Astrocyte (in vitro differentiated cells and primary cell): ENCODE measurements around the gene FBLN5. TPM values are rescaled to one million over a fixed set of nuclear protein-coding genes. Genes with fewer than 3 reads are reported as not detected.

Experiments
- DNase-seq: peaks from one replicate; pipeline ENCODE4 v3.0.0-alpha.2; 2010; ENCODE audit warnings: low read depth
- FAIRE-seq: peaks from 2 replicates; lab custom pipeline; 2011; peaks lifted over from hg19 to GRCh38; lab: Jason Lieb, UNC
- H2AFZ ChIP-seq: 2 replicates; pipeline ENCODE4 v1.6.0; 2012; ENCODE audit warnings: low read depth, low read length, inconsistent platforms
- H3K27ac ChIP-seq: 2 replicates; pipeline ENCODE4 v1.5.1; 2011; ENCODE audit warnings: low read depth, low read length, inconsistent platforms
- H3K27me3 ChIP-seq: 2 replicates; pipeline ENCODE4 v1.6.0; 2011; ENCODE audit warnings: low read length, inconsistent platforms; ENCODE audit not compliant: insufficient read depth
- H3K36me3 ChIP-seq: 2 replicates; pipeline ENCODE4 v1.5.1; 2011; ENCODE audit warnings: low read length, inconsistent platforms; ENCODE audit not compliant: insufficient read depth
- H3K4me1 ChIP-seq: 2 replicates; pipeline ENCODE4 v1.5.1; 2011; ENCODE audit warnings: low read length, inconsistent platforms; ENCODE audit not compliant: insufficient read depth
- H3K4me2 ChIP-seq: 2 replicates; pipeline ENCODE4 v1.6.0; 2012; ENCODE audit warnings: low read length, inconsistent platforms
- H3K4me3 ChIP-seq: 2 replicates; pipeline ENCODE4 v1.5.1; 2011; ENCODE audit warnings: low read depth, mild to moderate bottlenecking, low read length, inconsistent platforms; ENCODE audit not compliant: insufficient read depth
- H3K79me2 ChIP-seq: 2 replicates; pipeline ENCODE4 v1.6.0; 2012; ENCODE audit warnings: mild to moderate bottlenecking, low read length, inconsistent platforms; ENCODE audit not compliant: insufficient read depth
- H3K9ac ChIP-seq: 2 replicates; pipeline ENCODE4 v1.6.0; 2012; ENCODE audit warnings: mild to moderate bottlenecking, low read length, inconsistent platforms
- H3K9me3 ChIP-seq: 2 replicates; pipeline ENCODE4 v1.5.1; 2012; ENCODE audit warnings: low read depth, mild to moderate bottlenecking, low read length, inconsistent platforms; ENCODE audit not compliant: insufficient read depth
- H4K20me1 ChIP-seq: 2 replicates; pipeline ENCODE4 v1.6.0; 2012; ENCODE audit warnings: low read length, inconsistent platforms; ENCODE audit not compliant: insufficient read depth
- H3K27ac Mint-ChIP-seq: one replicate; pipeline ENCODE4 v1.8.0; 2021; ENCODE audit warnings: mild to moderate bottlenecking, mixed read lengths; ENCODE audit not compliant: unreplicated experiment
- H3K27me3 Mint-ChIP-seq: one replicate; pipeline ENCODE4 v1.8.0; 2021; ENCODE audit warnings: low read depth, mixed read lengths; ENCODE audit not compliant: unreplicated experiment
- H3K36me3 Mint-ChIP-seq: one replicate; pipeline ENCODE4 v1.8.0; 2021; ENCODE audit warnings: low read depth, mixed read lengths; ENCODE audit not compliant: unreplicated experiment
- H3K4me1 Mint-ChIP-seq: one replicate; pipeline ENCODE4 v1.8.0; 2021; ENCODE audit warnings: low read depth, mixed read lengths; ENCODE audit not compliant: unreplicated experiment
- H3K4me3 Mint-ChIP-seq: one replicate; pipeline ENCODE4 v1.8.0; 2021; ENCODE audit warnings: mild to moderate bottlenecking, moderate library complexity, mixed read lengths; ENCODE audit not compliant: unreplicated experiment
- H3K9me3 Mint-ChIP-seq: one replicate; pipeline ENCODE4 v1.8.0; 2021; ENCODE audit warnings: mild to moderate bottlenecking, mixed read lengths; ENCODE audit not compliant: unreplicated experiment
- CTCF ChIP-seq: IDR thresholded peaks from 2 replicates; pipeline ENCODE4 v1.5.1; 2011; ENCODE audit warnings: low read depth, mild to moderate bottlenecking, inconsistent platforms, low read length, moderate library complexity; ENCODE audit not compliant: insufficient read depth
- EZH2 ChIP-seq: IDR thresholded peaks from 2 replicates; pipeline ENCODE4 v1.6.1; 2012; ENCODE audit warnings: mild to moderate bottlenecking, low read length, inconsistent platforms; ENCODE audit not compliant: insufficient read depth
- total RNA-seq: library from RNA; stranded (reverse); gene quantifications from 2 replicates; pipeline ENCODE4 v1.2.1, GENCODE V29; 2021

FBLN5 gene
- total RNA-seq, 1 donor from 2014 or later = 12.5 TPM

GRCh38 chr14:91903070-91903469, 44.4 kb downstream of the FBLN5 start:
- Histone ChIP-seq H3K4me1 (no peaks in the 10 kb centered on the region), H3K27me3 (no peaks in the 10 kb centered on the region), H3K4me2 (no peak overlapping the region), H3K79me2 (no peaks in the 10 kb centered on the region), H4K20me1 (no peaks in the 10 kb centered on the region), H3K36me3 (no peaks in the 10 kb centered on the region), H3K4me3 (no peak overlapping the region), H2AFZ (no peak overlapping the region), H3K27ac (no peak overlapping the region), H3K9ac (no peak overlapping the region), H3K9me3 (no peaks in the 10 kb centered on the region)
- Mint-ChIP-seq H3K27me3 (peaks cover 28% of the 10 kb centered on the region), H3K4me3 (no peak overlapping the region), H3K27ac (no peak overlapping the region), H3K4me1 (peaks cover 5% of the 10 kb centered on the region), H3K9me3 (no peaks in the 10 kb centered on the region), H3K36me3 (peaks cover 4% of the 10 kb centered on the region)
- DNase-seq = no peak
- TF ChIP-seq EZH2 (no peak), CTCF (no peak)
- FAIRE-seq = no peak

GRCh38 chr14:91902336-91902735, 45.2 kb downstream of the FBLN5 start:
- H3K9me3 ChIP-seq = no peaks in the 10 kb centered on the region
- H3K27me3 ChIP-seq = no peaks in the 10 kb centered on the region
- no peak overlapping the region for H3K4me2 ChIP-seq
- Mint-ChIP-seq H3K36me3 (peaks cover 4% of the 10 kb centered on the region), H3K27me3 (peaks cover 22% of the 10 kb centered on the region), H3K9me3 (no peaks in the 10 kb centered on the region), H3K4me3 (no peak overlapping the region), H3K4me1 (peaks cover 5% of the 10 kb centered on the region), H3K27ac (no peak overlapping the region)
- no peak for TF ChIP-seq EZH2
- no peak for TF ChIP-seq CTCF
- no peaks in the 10 kb centered on the region for H3K4me1 ChIP-seq
- H3K36me3 ChIP-seq = no peaks in the 10 kb centered on the region
- no peak overlapping the region for H3K4me3 ChIP-seq
- FAIRE-seq (no peak), DNase-seq (no peak)
- H3K79me2 ChIP-seq = no peaks in the 10 kb centered on the region
- no peak overlapping the region for H3K9ac ChIP-seq
- no peak overlapping the region for H2AFZ ChIP-seq
- no peaks in the 10 kb centered on the region for H4K20me1 ChIP-seq
- H3K27ac ChIP-seq = no peak overlapping the region

GRCh38 chr14:91901449-91902226, 45.9 kb downstream of the FBLN5 start:
- peaks cover 22% of the 10 kb centered on the region for H3K27me3 Mint-ChIP-seq
- Histone ChIP-seq H3K36me3 (no peaks in the 10 kb centered on the region), H3K9ac (no peak overlapping the region), H3K9me3 (no peaks in the 10 kb centered on the region), H3K27ac (no peak overlapping the region), H3K4me1 (no peaks in the 10 kb centered on the region), H3K4me3 (no peak overlapping the region), H4K20me1 (no peaks in the 10 kb centered on the region), H3K4me2 (no peak overlapping the region), H3K79me2 (no peaks in the 10 kb centered on the region), H3K27me3 (peaks cover 3% of the 10 kb centered on the region), H2AFZ (no peak overlapping the region)
- H3K4me1 Mint-ChIP-seq = peaks cover 5% of the 10 kb centered on the region
- H3K9me3 Mint-ChIP-seq = peaks cover 4% of the 10 kb centered on the region
- peaks cover 2% of the 10 kb centered on the region for H3K36me3 Mint-ChIP-seq
- DNase-seq (no peak), FAIRE-seq (no peak)
- TF ChIP-seq EZH2 (no peak), CTCF (no peak)
- H3K4me3 Mint-ChIP-seq = no peak overlapping the region
- no peak overlapping the region for H3K27ac Mint-ChIP-seq
